Ascending aorta (tissue), 2 donors: Measurements from ENCODE around the gene ATG10. TPM values are rescaled to one million over a fixed set of nuclear protein-coding genes. Genes with fewer than 3 reads are reported as not detected.

Experiments
- DNase-seq, 2 donors: peaks; one replicate each; pipeline ENCODE4 v3.0.0-alpha.2; 2019; ENCODE audit warnings: low spot score in 2 of 2
- H3K27ac ChIP-seq, 2 donors: fragments of 200-600 bp; sonication (generic); one replicate each; pipeline ENCODE4 v1.5.1; 2016 to 2017; ENCODE audit warnings: mild to moderate bottlenecking in 1 of 2
- H3K27me3 ChIP-seq: fragments of 200-600 bp; sonication (generic); one replicate; pipeline ENCODE4 v1.5.1; 2017
- H3K36me3 ChIP-seq, 2 donors: fragments of 200-600 bp; sonication (generic); one replicate each; pipeline ENCODE4 v1.5.1; 2016
- H3K4me1 ChIP-seq, 2 donors: fragments of 200-600 bp; sonication (generic); one replicate each; pipeline ENCODE4 v1.5.1; 2016 to 2017; ENCODE audit warnings: mild to moderate bottlenecking in 1 of 2
- H3K4me3 ChIP-seq, 2 donors: fragments of 200-600 bp; sonication (generic); one replicate each; pipeline ENCODE4 v1.5.1; 2016 to 2017; ENCODE audit warnings: mild to moderate bottlenecking in 1 of 2
- H3K9me3 ChIP-seq, 2 donors: fragments of 200-600 bp; sonication (generic); one replicate each; pipeline ENCODE4 v1.5.1; 2016
- CTCF ChIP-seq, 3 experiments: fragments of 200-600 bp in 2 of 3; fragments of 450-650 bp in 1 of 3; sonication (generic) in 2 of 3; IDR thresholded peaks; one replicate each; pipeline ENCODE4 v1.5.1; 2016 to 2019; ENCODE audit warnings: antibody characterized with exemption in 3 of 3, mild to moderate bottlenecking in 1 of 3, moderate library complexity in 1 of 3
- intact Hi-C: fragments of 100-400 bp; cut with DNase I; formaldehyde crosslinking; loops from one replicate; pipeline ENCODE4 v1.15.1; 2023
- total RNA-seq: library from RNA; depleted of rRNA; stranded (reverse); fragments of >200 nt; gene quantifications from one replicate; pipeline ENCODE4 v1.1.0, GENCODE V29; 2016

ATG10 gene
- total RNA-seq, 1 donor from 2014 or later: 8.4 TPM

GRCh38 chr5:82142217-82142841 lies 170.5 kb downstream of the ATG10 start:
- TF ChIP-seq CTCF (IDR thresholded peaks at IDR 0.05): no peak
- intact Hi-C loops: no loop called here
- Histone ChIP-seq H3K36me3 (no peaks in the 10 kb centered on the region), H3K4me3 (no peak overlapping the region), H3K4me1 (no peaks in the 10 kb centered on the region), H3K9me3 (no peaks in the 10 kb centered on the region), H3K27ac (no peak overlapping the region), H3K27me3 (no peaks in the 10 kb centered on the region)
- DNase-seq: no peak

- H3K9me3 ChIP-seq: no peaks in the 10 kb centered on the region
- no peaks in the 10 kb centered on the region for H3K27me3 ChIP-seq
- no peak overlapping the region for H3K27ac ChIP-seq
- H3K4me1 ChIP-seq: no peaks in the 10 kb centered on the region
- intact Hi-C loops: no loop called here
- DNase-seq: no peak
- H3K4me3 ChIP-seq: no peak overlapping the region
- H3K36me3 ChIP-seq: no peaks in the 10 kb centered on the region
- TF ChIP-seq CTCF (IDR thresholded peaks at IDR 0.05): no peak
These were observed 171.2 kb downstream of the ATG10 start for GRCh38 chr5:82142928-82143577.

- Histone ChIP-seq H3K4me3 (no peak overlapping the region), H3K9me3 (no peaks in the 10 kb centered on the region), H3K4me1 (no peaks in the 10 kb centered on the region), H3K27me3 (no peaks in the 10 kb centered on the region), H3K36me3 (no peaks in the 10 kb centered on the region), H3K27ac (no peak overlapping the region)
- DNase-seq: no peak
- TF ChIP-seq CTCF (IDR thresholded peaks at IDR 0.05): no peak
- intact Hi-C loops: no loop called here
These were observed 176.2 kb downstream of the ATG10 start for GRCh38 chr5:82147860-82148573.

GRCh38 chr5:82149434-82149833 lies 177.6 kb downstream of the ATG10 start:
- intact Hi-C loops: no loop called here
- Histone ChIP-seq H3K4me1 (no peaks in the 10 kb centered on the region), H3K27ac (no peak overlapping the region), H3K4me3 (no peak overlapping the region), H3K9me3 (no peaks in the 10 kb centered on the region), H3K27me3 (no peaks in the 10 kb centered on the region), H3K36me3 (no peaks in the 10 kb centered on the region)
- TF ChIP-seq CTCF (IDR thresholded peaks at IDR 0.05): no peak
- DNase-seq: no peak

GRCh38 chr5:82150559-82150958 lies 178.7 kb downstream of the ATG10 start:
- H3K27ac ChIP-seq: no peak overlapping the region
- no peaks in the 10 kb centered on the region for H3K9me3 ChIP-seq
- H3K4me1 ChIP-seq: no peaks in the 10 kb centered on the region
- no peak overlapping the region for H3K4me3 ChIP-seq
- H3K27me3 ChIP-seq: no peaks in the 10 kb centered on the region
- no peaks in the 10 kb centered on the region for H3K36me3 ChIP-seq
- no peak for DNase-seq
- no peak for TF ChIP-seq CTCF (IDR thresholded peaks at IDR 0.05)
- intact Hi-C loops: no loop called here
